HG02943 (cell line): ENCODE results near the gene VPS9D1.
A peak's percentile ranks its signal among the peaks of the same experiment; 100 is the strongest.
"Not testable (repeated sequence)": the region's sequence is repeated elsewhere in the genome, so short reads cannot be mapped to it uniquely, and the experiment has no call there.

Source experiments
- ATAC-seq: cut with Tn5 transposase; IDR thresholded peaks from one replicate; pipeline ENCODE4 v1.9.1; 2021; ENCODE audit warnings: mild to moderate bottlenecking, low read depth, moderate library complexity; ENCODE audit not compliant: unreplicated experiment

Gene VPS9D1

DNA sequence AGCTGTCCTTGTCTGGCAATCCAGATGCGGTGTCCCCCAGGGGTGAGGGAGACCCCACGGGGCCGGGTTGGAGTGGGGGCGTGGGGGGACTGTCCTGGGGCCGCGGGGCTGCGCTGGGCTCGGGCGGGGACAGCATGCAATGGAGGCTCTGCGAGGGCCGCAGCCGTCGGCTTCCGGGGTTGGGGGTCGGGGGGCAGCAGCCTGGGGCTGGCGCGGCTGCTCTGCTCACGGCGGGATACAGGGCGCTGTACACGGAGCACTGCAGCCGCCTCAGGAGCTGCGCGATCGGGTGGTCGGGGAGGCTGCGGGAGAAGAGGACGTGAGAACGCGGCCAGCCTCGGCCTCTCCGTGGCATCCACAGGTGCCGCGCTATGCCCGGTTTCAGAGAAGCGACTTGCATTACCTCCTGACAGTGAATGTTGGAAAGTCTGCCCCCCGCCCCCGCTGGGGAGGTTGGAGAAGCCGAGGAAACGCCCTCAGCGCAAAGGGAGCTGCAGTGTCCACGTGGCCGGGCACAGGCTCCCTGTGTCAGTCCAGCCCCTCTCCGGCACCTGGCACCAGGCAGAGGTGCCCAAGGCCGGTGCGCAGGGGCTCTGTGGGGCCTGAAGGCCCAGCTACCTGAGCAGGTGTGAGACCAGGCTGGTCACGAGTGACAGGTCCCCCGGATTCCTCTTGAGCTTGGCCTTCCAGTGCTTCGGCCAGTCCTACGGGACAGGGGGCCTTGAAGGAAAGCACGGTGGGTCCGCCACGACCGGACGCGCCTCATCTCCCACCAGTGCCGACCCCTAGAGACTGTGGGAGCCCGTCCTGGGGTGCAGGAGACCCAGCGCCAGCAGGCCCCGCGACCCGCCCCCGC is 9.8 kb downstream of the VPS9D1 start:
- no peak for ATAC-seq

DNA sequence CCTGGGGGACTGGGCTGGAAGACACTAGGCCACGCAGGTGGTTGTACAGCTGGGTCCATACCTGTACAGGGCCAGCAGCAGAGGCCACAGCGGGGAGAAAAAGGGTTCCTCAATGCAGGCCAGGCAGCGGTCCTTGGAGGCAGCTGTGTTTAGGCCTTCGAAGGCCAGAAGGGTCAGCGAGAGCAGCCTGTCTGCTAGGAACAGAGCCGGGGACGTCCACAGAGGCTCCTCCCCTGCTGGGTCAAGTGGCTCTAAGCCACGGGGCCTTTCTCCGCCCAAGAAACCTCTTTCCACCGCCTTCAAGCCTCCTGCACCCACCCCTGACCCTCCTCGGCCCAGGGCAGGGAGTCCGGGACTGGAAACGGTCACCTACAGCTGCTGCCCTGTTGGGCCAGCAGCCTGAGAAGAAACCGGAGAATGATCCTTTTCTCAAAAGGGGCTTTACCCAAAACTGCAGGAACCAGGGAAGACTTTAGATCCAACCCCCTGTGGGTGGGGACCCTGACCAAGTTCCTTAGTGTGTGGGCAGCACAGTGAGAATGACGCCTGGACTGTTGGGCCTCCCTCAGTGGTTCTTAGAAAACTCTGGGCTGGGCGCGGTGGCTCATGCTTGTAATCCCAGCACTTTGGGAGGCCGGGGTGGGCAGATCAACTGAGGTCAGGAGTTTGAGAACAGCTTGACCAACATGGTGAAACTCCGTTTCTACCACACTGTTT is 10.8 kb downstream of the VPS9D1 start:
- ATAC-seq: no peak

DNA sequence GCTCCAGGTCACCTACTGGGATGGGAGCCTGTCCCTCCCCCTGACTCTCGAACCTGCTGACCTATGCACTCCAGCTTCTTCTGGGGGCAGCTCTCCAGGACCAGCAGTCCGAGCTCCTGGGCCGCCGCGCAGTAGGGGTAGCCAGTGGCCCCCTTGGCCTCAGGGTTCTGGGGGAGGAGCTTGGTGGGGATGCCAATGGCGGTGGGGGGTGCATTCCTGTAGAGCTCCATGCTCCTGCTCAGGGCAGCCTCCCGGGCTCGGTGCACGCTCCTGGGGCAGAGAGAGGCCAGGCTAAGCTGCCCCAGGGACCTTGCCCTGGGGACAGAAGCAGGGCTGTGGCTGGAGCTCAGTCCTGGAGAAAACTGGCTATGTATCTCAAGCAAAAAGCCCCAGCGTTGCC is 11.5 kb downstream of the VPS9D1 start:
- ATAC-seq: no peak

DNA sequence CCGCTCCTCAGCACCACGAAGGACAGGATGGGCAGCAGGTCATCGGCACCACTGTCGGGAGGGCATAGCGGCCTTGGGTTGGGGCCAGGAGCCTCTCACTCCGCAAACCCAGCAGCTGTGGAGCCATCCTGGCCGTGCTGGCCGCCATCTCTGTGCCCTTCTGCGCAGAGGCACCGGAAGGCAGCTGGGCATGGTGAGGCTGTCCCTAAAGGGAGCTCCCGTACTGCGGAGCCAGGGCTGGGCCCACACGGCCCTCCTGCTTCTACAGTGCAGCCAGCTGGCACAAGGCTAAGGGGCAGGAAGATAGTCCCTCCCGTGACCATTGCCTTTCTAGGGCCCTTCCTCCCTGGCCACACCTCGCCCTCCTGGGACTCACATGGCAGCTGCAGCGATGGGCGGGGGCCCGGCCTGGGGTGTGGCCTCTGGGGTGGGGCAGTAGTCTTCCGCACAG is 12.2 kb downstream of the VPS9D1 start:
- ATAC-seq: no peak

DNA sequence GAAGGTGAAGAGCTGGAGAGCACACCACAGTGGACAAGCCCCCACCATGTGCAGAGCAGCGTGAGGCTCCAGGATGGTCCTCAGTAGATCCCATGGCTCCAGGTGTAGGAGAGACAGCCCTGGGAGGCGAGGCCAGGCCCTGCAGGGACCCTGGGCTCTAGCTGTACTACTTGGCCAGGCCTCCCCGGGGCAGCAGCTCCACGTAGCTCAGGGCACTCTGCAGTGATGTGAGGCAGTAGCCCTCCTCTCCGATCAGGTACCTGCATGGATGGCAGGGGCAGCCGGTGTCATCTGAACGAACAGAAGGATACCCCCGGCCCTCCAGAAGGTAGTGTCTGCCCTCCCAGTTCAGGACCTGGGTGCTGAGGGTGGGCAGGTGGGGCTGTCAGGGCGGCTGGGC is 13.0 kb downstream of the VPS9D1 start:
- no peak for ATAC-seq

DNA sequence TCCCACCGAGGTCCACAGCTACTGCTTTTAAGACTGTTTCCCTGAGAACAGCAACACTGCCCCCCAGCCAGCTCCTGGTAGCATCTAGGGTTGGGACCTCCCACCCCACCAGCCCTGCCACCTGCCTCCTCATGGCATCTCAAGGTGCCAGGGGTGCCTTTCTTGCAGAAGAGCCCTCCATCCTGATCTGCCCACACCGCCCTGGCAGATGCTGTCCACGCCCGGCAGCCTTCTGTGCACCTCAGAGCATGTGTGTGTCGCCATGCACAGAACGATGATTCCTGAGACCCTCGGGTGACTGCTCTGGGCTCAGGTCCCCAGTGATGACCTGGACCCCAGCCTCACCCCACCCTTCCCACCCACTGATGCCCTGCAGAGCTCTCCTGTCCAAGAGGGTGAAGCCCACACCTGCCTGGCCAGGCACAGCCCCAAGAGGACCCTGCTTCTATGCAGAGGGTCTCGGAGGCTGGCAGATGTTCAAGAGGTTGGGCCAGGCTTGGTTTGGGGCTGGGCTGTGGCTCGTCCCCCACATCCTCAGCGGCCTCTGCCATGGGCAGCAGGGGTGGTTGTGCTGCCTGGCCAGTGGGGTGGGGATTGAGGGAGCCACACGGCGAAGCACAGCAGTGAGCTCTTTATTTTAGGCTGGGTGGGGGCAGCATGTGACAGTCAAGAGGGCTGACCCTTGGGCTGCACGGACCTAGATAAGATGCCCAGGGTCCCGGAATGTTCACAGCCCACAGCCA is 14.0 kb downstream of the VPS9D1 start:
- ATAC-seq: no peak

DNA sequence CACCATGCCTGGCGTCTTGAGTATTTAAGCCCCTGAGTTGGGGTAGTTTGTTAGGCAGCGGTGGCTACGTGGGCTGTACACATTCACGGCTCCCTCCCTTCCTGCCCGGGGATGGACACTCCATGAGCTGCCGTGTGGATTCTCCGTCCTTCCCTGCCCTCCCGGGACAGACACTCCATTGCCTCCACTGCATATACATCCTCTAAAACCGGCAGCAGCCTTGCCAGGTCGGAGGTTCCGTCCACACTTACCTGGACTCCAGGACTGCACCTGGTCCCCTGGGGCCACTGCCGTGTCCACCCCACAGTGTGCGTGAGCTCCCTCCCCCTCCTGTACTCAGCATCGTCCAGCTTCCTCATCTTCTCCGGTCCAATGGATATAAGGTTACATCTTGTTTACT is 15.7 kb downstream of the VPS9D1 start:
- ATAC-seq: no peak

DNA sequence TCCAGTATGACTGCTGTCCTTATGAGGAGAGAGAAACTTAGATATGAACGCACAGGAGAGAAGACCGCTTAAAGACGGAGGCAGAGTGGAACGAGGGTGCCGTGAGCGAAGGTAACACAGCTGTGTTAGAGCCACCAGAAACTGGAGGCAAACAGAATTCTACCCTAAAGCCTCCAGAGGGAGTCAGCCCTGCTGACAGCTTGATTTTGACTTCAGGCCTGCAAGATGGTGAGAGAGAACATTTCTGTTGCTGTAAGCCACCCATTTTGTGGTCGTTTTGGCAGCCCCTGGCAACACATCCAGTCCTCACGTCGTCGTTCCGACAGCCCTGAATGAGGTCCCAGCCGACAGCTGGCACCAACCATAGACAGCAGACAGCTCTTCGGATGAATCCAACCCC is 16.4 kb downstream of the VPS9D1 start:
- ATAC-seq: no peak

DNA sequence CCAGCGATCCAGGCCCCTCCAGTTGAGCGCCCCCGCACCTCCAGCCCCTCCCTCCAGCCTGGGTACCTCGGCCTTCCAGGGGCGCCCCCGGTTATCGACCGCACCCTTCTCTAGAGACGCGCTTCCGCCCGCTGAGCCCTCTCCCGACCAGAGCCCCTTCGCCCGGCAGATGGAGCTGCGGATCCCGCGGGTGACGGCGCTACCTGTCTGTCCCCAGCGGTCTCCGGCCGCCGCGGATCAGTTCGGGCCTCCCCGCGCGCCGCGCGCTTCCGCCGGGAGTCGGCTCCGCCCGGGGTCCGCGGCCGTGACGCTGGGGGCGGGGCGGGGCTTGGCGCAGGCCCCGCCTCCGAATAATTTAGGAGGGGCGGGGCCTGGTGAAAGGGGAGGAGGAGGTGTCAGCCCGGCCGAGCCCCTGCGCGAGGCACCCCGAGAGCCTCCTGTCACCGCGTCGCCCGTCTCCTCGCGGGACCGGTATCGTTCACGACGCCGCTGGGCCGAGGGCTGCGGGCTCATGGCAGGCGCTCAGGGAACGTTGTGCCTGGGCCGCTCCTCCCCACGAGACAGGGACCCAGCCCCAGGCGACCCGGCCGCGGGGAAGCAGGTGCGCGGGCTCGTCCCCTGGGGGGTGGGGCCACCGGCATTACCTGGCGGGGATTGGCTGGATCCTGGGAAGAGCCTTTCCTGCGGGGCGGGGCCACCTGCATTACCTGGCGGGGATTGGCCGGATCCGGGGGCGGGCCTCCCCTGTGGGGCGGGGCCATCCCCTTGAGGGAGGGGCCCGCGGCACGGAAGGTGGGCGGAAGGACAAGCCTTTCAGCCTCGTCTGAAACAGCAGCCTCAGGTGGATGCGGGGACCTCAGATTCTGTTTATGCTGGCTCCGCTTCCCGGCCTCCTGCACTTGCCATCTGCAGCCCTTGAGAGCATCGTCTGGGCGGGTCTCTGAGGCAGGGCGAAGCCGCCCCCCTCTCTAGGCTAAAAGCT is 19.0 kb downstream of the VPS9D1 start, which contains the start of gene SPATA2L:
Gene SPATA2L (minus strand): TSS at position 281 of the 982 bp plus-strand sequence. CDS start 473 bp downstream, outside the sequence.
- ATAC-seq: peak; percentile 61

DNA sequence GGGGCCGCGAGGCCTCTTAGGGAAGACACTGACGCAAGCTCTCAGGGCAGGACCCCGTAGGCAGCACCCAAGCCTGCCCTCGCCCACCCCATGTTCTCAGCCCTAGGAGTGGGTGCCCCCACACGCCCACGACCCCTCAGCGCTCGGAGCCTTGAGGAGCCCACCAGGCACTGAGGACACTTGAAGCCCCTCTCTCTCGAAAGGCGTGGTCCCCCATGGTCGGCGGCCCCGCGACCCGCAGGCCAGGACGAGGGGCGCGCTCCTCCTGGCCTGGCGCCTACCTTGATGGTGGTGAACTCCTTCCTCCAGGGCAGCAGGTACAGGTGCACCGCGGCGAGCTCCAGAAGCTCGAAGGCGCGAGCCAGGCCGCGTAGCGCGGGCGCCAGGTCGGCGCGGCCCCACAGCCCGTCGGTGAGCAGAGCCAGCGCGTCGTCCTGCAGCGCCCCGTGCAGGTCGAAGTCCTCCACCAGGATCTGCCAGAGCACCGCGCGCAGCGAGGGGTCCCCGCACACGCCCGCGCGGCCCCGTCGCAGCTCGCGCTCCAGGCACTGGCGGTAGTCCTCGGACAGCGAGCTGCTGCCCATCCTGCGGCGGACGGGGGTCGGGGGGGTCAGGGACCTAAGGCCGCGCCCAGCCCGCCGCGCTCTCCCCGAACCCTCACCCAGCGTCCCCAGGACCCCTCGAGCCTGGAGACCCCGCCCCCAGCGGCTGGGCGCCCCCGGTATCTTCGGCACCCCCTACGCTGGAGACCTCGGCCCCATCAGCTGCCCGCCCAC is 19.9 kb downstream of the VPS9D1 start:
- no peak for ATAC-seq

DNA sequence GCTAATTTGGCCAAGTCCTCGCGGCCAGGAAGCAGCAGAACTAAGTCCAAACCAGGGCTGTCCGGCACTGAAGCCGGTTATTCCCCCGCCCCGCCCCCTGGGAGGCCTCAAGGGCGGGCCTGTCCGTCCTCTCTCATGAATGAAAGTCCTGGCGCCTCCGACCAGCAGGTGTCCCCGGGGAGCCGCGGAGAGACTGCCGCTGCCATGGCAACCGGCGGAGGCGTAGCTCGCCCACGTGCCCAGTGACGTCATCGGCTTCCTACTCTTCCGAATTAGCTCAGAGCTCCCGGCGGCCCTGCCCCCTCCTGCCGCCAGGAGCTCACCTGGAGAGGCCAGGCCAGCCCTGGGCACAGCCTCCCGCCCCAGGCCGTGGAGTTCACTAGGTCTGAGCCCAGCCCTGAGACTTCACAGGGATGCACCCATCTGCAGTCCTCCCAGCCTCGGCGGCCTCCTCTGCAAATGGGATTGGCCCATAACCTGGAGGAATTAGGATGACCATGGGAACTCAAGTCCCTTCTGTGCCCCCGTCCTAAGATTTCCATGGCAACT is 20.5 kb downstream of the VPS9D1 start:
- ATAC-seq: peak; percentile 36

DNA sequence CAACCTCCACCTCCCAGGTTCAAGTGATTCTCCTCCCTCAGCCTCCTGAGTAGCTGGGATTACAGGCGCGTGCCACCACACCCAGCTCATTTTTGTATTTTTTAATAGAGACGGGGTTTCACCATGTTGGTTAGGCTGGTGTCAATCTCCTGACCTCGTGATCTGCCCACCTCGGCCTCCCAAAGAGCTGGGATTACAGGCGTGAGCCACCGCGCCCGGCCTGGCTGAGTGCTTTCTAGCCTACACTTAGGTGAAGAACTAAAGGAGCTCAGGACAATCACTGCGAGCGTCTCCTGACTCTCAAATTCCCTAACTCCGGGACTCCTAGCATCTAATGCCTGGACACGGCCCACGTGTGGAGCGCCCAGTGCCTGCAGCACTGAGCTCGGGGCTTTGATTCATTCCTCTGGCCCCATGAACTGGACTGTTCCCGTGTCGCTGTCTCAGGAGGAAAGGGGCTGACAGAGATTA is 21.0 kb downstream of the VPS9D1 start:
- ATAC-seq: not testable (repeated sequence)

DNA sequence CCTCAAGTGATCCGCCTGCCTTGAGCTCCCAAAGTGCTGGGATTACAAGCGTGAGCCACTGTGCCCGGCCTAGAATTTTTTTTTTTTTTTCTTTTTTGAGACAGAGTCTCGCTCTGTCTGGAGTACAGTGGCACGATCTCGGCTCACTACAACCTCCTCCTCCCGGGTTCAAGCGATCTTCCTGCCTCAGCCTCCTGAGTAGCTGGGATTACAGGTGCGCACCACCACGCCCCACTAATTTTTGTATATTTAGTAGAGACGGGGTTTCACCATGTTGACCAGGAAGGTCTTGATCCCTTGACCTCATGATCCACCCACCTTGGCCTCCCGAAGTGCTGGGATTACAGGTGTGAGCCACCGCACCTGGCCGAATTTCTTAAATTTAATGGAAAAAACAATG is 22.0 kb downstream of the VPS9D1 start:
- ATAC-seq: not testable (repeated sequence)

DNA sequence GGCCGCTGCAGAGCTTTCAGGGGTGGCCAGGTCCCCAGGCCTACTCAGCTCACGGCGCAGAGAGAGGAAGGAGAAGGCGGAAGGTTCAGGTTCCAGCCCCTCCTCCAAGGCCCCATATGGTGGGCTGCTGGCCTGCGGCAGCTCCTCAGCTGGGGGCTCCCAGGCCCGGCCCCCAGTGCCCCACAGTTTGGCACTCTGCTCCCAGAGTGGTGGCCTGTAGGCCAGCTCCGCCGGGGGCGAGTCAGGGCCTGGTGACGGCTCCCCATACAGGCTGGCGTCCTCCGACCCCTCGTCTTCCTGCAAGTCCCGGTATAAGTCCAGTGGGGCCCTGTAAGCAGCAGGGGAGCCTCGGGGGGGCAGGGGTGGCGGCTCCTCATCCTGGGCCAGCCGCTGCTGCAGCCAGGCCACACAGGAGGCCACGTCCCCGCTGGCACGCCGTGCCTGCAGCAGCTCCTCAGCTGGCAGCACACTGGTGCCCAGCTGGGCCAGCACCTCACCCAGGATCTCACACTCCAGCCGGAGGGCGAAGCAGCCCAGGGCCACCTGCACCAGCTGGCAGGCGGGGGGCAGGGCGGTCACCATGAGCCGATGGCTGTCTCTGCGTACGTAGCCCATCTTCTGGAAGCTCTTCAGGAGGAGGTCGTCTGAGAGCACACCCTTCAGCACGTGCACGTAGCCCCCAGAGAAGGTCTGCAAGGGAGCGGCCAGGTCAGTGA is 22.9 kb downstream of the VPS9D1 start:
- ATAC-seq: no peak

DNA sequence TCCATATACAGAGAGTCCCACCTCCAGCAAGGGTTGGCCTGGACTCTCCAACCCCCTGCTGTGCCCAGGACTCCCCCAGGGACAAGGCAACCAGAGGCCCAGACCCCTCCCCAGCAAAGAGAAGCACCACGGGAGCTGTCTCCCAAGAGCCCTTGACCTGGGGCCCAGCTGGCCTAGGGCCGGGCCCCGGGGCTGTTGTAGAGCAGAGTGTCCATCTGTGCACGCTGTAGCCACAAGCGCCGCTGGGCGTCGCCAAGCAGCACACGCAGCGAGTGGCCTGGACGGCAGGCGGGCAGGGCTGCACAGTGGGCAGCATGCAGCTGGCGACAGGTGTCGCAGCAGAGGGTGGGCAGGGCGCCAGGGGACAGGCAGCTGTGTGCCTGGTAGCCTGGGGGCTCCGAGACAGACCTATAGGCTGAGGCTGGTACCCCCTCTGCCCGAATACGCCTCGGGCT is 23.5 kb downstream of the VPS9D1 start:
- ATAC-seq: no peak

DNA sequence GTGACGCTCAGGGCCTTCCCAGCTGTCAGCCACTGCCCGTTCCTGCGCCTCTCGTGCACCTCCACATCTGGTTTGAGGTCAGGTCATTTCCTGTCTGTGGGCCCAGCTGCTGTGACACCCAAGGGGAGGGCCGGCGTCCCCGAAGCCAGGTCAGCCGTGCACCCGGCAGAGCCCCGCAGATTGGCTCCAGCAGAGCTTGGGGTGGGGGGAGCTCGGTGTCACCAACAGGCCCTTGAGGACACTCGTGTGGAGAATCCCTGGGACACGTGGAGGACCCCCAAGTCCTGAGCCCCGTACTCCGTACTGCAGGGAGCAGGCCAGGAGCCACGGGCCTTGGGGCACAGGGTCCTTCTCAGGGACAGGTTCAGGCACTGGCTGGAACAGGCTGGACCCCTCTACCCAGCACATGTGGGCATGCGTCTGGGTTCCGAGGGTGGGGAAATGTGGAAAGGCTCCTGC is 24.0 kb downstream of the VPS9D1 start:
- no peak for ATAC-seq

DNA sequence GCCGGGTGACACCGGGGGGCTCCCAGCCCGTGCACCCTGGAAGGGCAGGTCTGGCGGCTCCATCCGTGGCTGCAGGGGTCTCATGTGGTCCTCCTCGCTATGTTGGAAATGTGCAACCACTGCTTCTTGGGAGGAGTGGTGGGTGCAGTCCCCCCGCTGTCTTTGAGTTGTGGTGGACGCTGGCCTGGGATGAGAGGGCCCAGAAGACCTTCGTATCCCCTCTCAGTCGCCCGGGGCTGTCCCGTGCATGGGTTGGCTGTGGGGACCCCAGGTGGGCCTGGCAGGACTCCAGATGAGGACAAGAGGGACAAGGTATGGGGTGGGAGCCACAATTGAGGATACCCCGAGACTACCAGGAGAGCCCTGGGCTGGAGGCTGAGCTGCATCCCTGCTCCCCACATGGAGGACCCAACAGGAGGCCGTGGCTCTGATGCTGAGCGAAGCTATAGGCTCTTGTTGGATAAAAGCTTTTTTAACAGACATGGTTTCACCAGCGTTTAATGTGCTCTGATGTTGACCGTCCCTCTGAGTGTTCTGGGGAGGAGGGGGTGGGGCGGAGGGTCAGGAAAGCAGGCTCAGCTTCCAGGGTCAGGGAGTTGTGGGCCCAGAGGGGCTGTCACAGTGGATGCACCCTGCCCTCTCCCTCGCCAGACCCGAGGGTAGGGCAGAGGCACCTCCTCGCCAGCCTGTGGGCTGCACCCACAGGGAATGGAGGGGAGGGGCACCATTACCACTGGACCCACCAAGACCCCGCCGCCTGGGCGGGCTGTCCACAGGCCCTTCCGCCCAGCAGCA is 24.6 kb downstream of the VPS9D1 start:
- no peak for ATAC-seq
